CD4-positive, alpha-beta T cell treated with Interleukin-2 at 100 ng/mL for 4 hours (primary cell): ENCODE data around the gene FIBIN.
"Not testable (repeated sequence)": the region's sequence is repeated elsewhere in the genome, so short reads cannot be mapped to it uniquely, and the experiment has no call there.

Source experiments
- DNase-seq: peaks from one replicate; pipeline ENCODE4 v3.0.0-alpha.2; 2020; ENCODE audit warnings: low spot score

Gene FIBIN

DNA sequence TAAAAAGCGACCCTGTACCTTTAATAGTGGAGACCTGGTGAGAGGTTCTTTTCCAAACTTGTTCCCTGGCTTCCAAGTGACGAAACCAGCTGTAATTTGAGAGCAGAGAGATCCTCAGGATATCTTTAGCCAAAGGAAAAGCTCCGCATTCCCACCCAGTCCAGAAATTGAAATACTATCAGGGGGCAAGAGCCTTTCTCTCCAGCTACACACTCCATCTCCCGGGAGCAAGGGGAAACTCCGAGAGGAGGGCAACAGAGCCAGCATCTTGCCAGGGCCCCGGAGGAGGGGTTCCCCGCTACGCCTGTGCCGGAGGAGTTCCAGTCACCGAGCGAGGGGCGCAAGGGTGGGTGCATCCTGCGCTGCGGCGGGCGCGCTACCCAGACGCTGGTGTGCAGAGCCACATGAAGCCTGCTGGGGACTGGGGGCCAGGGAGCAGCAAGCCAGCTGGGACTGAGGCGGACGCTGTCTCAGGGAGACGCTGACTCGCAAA lies at the start of gene FIBIN:
FIBIN (plus strand) TSS at position 148 of the 493 bp plus-strand sequence. CDS start 415 bp downstream, outside the sequence.
- no peak for DNase-seq

DNA sequence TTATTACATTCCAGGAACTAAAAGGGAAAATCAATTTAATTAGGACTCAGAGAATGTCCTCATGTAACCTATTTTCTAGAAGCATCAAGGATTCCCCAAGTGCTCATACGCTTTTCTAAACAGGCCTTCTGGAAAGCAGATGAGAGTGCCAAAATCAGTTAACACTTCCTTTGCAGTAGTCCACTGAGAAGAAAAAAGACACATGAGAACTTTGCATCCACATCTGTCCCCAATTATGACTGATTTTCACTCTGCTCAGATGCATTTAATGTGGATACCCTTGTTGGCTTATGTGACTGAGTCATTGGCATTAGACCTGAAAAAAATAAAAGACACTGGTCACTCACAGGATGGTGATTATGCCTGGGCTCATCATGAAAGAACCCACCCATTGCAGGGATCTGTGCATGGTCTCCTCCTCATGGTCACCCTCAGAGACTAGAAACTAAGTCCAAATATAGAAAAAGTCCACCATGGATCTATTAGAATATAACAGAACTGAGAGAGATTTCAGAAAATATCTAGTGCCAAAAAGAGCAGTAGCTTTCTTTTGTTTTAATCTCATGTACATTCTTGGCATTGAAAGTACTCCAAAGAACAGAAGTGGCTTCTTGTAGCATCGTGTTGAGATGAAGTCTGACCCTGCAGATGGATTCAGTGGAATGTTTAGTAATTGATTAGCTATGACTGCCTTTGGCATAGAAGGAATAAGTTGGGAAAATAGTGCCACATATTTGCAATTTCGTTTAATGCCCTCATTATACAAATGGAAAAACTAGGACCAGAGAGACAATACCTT lies 48.8 kb upstream of the FIBIN start:
- no peak for DNase-seq

GRCh38 chr11:26946257-26946716 lies 47.6 kb upstream of the FIBIN start:
- DNase-seq = no peak

DNA sequence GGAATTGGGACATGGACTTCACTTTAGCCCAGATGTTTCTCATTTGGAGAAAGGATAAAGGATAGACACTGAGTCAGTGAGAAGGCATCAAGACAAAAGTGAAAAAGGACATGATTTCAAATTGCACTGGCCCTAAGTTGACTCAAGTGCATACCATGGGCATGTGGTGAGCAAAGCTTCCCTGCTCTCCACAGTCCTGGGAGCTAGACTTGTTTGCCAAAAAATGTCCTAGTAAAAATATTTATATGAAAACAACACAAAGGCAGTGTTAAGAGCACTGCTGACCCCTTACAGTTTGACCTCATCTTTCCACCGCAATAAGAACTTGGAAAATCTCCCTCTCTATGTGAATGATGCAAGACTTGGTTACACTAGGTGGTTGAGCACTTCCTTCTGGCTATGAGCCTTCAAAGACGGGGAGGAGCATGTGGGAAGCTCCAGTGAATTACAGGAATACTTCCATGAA lies 46.5 kb upstream of the FIBIN start:
- no peak for DNase-seq

DNA sequence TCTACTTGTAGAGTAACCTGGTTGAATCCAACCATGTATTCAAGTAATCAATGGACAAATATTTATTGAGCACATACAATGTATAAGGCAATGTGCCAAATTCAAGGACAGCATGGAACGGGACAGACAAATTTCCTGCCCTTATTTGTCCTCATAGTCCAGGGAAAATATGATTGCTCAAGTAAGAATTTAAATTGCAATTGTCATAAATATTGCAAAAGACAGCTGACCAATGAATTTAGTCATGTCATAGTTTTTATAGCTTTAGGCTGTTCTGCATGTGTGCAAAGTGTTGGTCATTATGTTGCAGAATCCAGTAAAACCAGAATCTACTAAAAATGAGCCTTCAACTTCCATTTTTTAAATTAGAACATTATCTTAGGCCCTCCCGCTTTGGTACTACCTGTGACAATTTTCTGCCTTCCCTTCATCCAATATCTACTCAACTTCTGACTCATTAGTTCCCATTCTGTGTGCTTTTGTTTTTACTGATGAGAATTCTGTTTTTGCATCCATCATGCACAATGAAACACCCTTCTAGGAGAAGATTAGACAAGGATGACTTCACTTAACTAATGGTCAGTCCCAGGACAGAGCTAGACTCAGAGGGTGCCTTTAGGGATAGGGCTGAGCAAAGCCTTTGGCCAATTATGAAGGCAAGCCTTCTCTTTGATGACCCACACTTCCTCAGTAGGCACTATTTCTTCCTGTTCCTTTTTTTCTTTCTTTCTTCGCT lies 45.8 kb upstream of the FIBIN start:
- no peak for DNase-seq

GRCh38 chr11:26948881-26949280 lies 45.0 kb upstream of the FIBIN start:
- no peak for DNase-seq

GRCh38 chr11:26949846-26950245 lies 44.1 kb upstream of the FIBIN start:
- DNase-seq = no peak

GRCh38 chr11:26950260-26950719 lies 43.6 kb upstream of the FIBIN start:
- DNase-seq = no peak

- no peak for DNase-seq
These were observed 42.0 kb upstream of the FIBIN start for GRCh38 chr11:26951809-26952515.

- no peak for DNase-seq
These were observed 40.0 kb upstream of the FIBIN start for GRCh38 chr11:26953770-26954392.

DNA sequence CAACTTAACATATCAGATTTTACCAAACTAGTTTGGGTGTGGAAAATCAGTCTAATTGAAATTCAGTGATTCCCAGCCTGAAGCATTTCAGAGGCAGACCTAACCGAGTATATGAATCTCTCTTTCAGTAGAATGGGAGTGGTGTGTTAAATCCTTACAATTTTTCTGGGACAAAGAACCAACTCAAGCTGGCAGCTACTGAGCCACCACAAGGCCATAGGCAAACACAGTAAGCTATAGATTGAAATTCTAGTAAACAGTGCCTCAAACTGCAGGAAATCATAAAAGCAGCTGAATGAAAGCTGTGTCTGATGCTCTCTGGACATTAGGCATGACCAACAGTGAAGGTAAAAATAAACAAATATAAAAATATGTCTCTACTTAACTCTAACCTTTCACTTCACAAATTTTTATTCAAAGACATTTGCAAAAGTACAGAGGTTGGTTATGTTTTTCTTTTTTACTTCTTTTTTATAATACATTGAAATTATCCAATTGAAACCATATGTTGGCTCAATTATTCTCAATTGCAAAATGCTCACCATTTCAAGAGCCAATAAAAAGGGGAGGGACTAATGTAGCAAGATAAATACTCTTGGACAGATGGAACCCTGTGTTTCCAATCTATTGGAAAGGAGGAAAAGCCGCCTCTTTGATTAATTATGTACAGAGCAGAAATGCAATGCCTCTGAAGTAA lies 35.8 kb upstream of the FIBIN start:
- DNase-seq = no peak

DNA sequence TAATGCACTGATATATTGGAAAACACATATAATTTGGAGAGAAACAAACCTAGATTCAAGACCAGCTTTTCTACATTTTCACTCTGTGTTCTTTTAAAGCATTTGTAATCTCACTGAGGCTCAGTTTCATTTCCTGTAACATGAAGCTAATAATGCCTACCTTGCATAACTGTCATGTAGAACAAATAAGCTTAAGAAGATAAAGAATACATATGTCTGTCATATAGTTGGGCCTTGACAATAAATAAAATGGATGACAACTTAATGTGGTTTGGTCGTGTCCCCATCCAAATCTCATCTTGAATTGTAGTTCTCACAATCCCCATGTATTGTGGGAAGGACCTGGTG lies 35.2 kb upstream of the FIBIN start:
- no peak for DNase-seq

- no peak for DNase-seq
These were observed 33.6 kb upstream of the FIBIN start for GRCh38 chr11:26960281-26960680.

DNA sequence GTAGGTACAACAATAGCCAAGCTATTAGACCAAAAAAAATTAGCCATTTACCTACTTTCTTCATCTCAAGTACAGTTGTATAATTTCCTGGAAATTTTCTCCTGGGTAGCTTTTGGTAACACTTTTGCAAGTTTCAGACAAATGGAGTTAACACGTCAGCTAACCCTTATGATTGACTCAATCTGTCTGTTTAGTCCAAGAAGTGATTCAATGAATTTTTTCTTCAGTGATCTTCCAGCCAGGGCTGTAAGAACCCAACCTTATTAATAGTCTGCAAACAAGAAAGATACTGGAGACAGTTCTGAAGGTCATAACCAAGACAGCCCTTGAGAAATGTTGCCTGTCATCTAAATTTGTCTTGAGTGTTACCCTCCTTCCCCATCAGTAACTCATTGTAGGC lies 30.1 kb upstream of the FIBIN start:
- no peak for DNase-seq

GRCh38 chr11:26964339-26964738 lies 29.6 kb upstream of the FIBIN start:
- DNase-seq = no peak

- DNase-seq = not testable (repeated sequence)
These were observed 28.9 kb upstream of the FIBIN start for GRCh38 chr11:26964847-26965485.

DNA sequence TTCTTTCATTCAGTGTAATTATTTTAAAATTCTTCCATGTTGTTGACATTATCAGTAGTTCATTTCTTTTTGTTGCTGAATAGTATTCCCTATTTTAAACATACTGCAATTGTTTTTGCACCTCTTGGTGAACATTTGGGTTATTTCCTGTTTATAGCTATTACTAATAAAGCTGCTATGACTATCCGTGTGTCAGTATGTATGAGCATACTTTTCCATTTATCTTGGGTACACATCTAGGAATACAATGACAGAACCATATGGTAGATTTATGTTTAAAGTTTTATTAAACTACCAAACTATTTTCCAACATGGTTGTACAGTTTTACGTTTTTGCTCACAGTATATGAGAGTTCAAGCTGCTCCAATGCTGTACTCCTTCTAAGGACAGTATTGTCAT lies 22.0 kb upstream of the FIBIN start:
- no peak for DNase-seq

- no peak for DNase-seq
These were observed 19.7 kb upstream of the FIBIN start for GRCh38 chr11:26974069-26974783.

GRCh38 chr11:26974996-26975395 lies 18.9 kb upstream of the FIBIN start:
- DNase-seq = no peak

- no peak for DNase-seq
These were observed 17.5 kb upstream of the FIBIN start for GRCh38 chr11:26976389-26976788.
